HEK293 (cell line): Measurements from ENCODE around the gene CSMD2.

Source experiments
- BCL11B ChIP-seq: fragments of 450-650 bp; formaldehyde crosslinking; IDR thresholded peaks from 2 replicates; pipeline ENCODE4 v1.5.1; 2016; ENCODE audit warnings: low read depth, missing biosample characterization, missing genetic modification characterization
- BCL6B ChIP-seq: fragments of 450-650 bp; formaldehyde crosslinking; IDR thresholded peaks from 2 replicates; pipeline ENCODE4 v1.5.1; 2017; ENCODE audit warnings: missing biosample characterization, missing genetic modification characterization
- HOXC10 ChIP-seq: sonication (generic); formaldehyde crosslinking; IDR thresholded peaks from 2 replicates; pipeline ENCODE4 v1.8.1; 2023; ENCODE audit warnings: mild to moderate bottlenecking, missing genetic modification reagents
- KLF10 ChIP-seq: fragments of 450-650 bp; IDR thresholded peaks from 2 replicates; pipeline ENCODE4 v1.5.1; 2018; ENCODE audit warnings: missing biosample characterization, mild to moderate bottlenecking, missing genetic modification characterization
- KLF17 ChIP-seq: fragments of 450-650 bp; formaldehyde crosslinking; IDR thresholded peaks from 2 replicates; pipeline ENCODE4 v1.5.1; 2016; ENCODE audit warnings: missing biosample characterization, missing genetic modification characterization
- KLF9 ChIP-seq: fragments of 450-650 bp; formaldehyde crosslinking; IDR thresholded peaks from 2 replicates; pipeline ENCODE4 v1.5.1; 2016; ENCODE audit warnings: missing biosample characterization, missing genetic modification characterization, low read depth
- SP3 ChIP-seq: fragments of 450-650 bp; formaldehyde crosslinking; IDR thresholded peaks from 2 replicates; pipeline ENCODE4 v1.5.1; 2016; ENCODE audit warnings: missing biosample characterization, missing genetic modification characterization
- TSHZ1 ChIP-seq: fragments of 450-650 bp; formaldehyde crosslinking; IDR thresholded peaks from 2 replicates; pipeline ENCODE4 v1.5.1; 2016; ENCODE audit warnings: missing biosample characterization, missing genetic modification characterization, borderline replicate concordance
- ZEB2 ChIP-seq: fragments of 450-650 bp; formaldehyde crosslinking; IDR thresholded peaks from 2 replicates; pipeline ENCODE4 v1.5.1; 2016; ENCODE audit warnings: missing biosample characterization, missing genetic modification characterization
- ZFP37 ChIP-seq: fragments of 450-650 bp; formaldehyde crosslinking; IDR thresholded peaks from 2 replicates; pipeline ENCODE4 v1.5.1; 2016; ENCODE audit warnings: missing biosample characterization, missing genetic modification characterization
- ZNF10 ChIP-seq: fragments of 450-650 bp; formaldehyde crosslinking; IDR thresholded peaks from 2 replicates; pipeline ENCODE4 v1.5.1; 2017; ENCODE audit warnings: missing biosample characterization, missing genetic modification characterization
- ZNF133 ChIP-seq: fragments of 450-650 bp; formaldehyde crosslinking; IDR thresholded peaks from 2 replicates; pipeline ENCODE4 v1.5.1; 2016; ENCODE audit warnings: missing biosample characterization, missing genetic modification characterization
- ZNF140 ChIP-seq: fragments of 450-650 bp; formaldehyde crosslinking; IDR thresholded peaks from 2 replicates; pipeline ENCODE4 v1.5.1; 2016; ENCODE audit warnings: missing biosample characterization, missing genetic modification characterization
- ZNF146 ChIP-seq: fragments of 450-650 bp; formaldehyde crosslinking; IDR thresholded peaks from 2 replicates; pipeline ENCODE4 v1.5.1; 2016; ENCODE audit warnings: missing biosample characterization, missing genetic modification characterization
- ZNF157 ChIP-seq: fragments of 450-650 bp; formaldehyde crosslinking; IDR thresholded peaks from 2 replicates; pipeline ENCODE4 v1.5.1; 2016; ENCODE audit warnings: missing biosample characterization, missing genetic modification characterization
- ZNF169 ChIP-seq: fragments of 450-650 bp; formaldehyde crosslinking; IDR thresholded peaks from 2 replicates; pipeline ENCODE4 v1.5.1; 2016; ENCODE audit warnings: missing biosample characterization, missing genetic modification characterization
- ZNF175 ChIP-seq: fragments of 450-650 bp; formaldehyde crosslinking; IDR thresholded peaks from 2 replicates; pipeline ENCODE4 v1.5.1; 2016; ENCODE audit warnings: missing biosample characterization, missing genetic modification characterization
- ZNF184 ChIP-seq: fragments of 450-650 bp; IDR thresholded peaks from 2 replicates; pipeline ENCODE4 v1.5.1; 2018; ENCODE audit warnings: missing biosample characterization, mild to moderate bottlenecking, missing genetic modification characterization
- ZNF239 ChIP-seq: fragments of 450-650 bp; formaldehyde crosslinking; IDR thresholded peaks from 2 replicates; pipeline ENCODE4 v1.5.1; 2016; ENCODE audit warnings: missing biosample characterization, missing genetic modification characterization
- ZNF341 ChIP-seq: fragments of 450-650 bp; formaldehyde crosslinking; IDR thresholded peaks from 2 replicates; pipeline ENCODE4; 2016; ENCODE audit warnings: low read depth, missing biosample characterization, missing genetic modification characterization
- ZNF354C ChIP-seq: fragments of 450-650 bp; formaldehyde crosslinking; IDR thresholded peaks from 2 replicates; pipeline ENCODE4 v1.5.1; 2016; ENCODE audit warnings: missing biosample characterization, missing genetic modification characterization, low read depth, borderline replicate concordance
- ZNF423 ChIP-seq: fragments of 450-650 bp; formaldehyde crosslinking; IDR thresholded peaks from 2 replicates; pipeline ENCODE4 v1.5.1; 2016; ENCODE audit warnings: missing biosample characterization, missing genetic modification characterization
- ZNF530 ChIP-seq: fragments of 450-650 bp; formaldehyde crosslinking; IDR thresholded peaks from 2 replicates; pipeline ENCODE4 v1.5.1; 2016; ENCODE audit warnings: low read depth, missing biosample characterization, missing genetic modification characterization
- ZNF571 ChIP-seq: fragments of 450-650 bp; formaldehyde crosslinking; IDR thresholded peaks from 2 replicates; pipeline ENCODE4 v1.5.0; 2017; ENCODE audit warnings: missing biosample characterization, missing genetic modification characterization
- ZNF626 ChIP-seq: fragments of 450-650 bp; sonication (Bioruptor Pico); formaldehyde crosslinking; IDR thresholded peaks from 2 replicates; pipeline ENCODE4 v1.5.1; 2018; ENCODE audit warnings: missing biosample characterization, missing genetic modification characterization, inconsistent platforms
- ZNF639 ChIP-seq: fragments of 450-650 bp; formaldehyde crosslinking; IDR thresholded peaks from 2 replicates; pipeline ENCODE4 v1.5.1; 2016; ENCODE audit warnings: missing biosample characterization, missing genetic modification characterization
- ZNF660 ChIP-seq: fragments of 450-650 bp; IDR thresholded peaks from 2 replicates; pipeline ENCODE4 v1.5.1; 2018; ENCODE audit warnings: missing biosample characterization, mild to moderate bottlenecking, missing genetic modification characterization
- ZNF701 ChIP-seq: fragments of 450-650 bp; formaldehyde crosslinking; IDR thresholded peaks from 2 replicates; pipeline ENCODE4 v1.5.1; 2016; ENCODE audit warnings: missing biosample characterization, missing genetic modification characterization
- ZNF785 ChIP-seq: fragments of 450-650 bp; formaldehyde crosslinking; IDR thresholded peaks from 2 replicates; pipeline ENCODE4 v1.5.1; 2016; ENCODE audit warnings: missing biosample characterization, missing genetic modification characterization
- TF ChIP-seq, protein P1 (sequence below): fragments of 450-650 bp; formaldehyde crosslinking; IDR thresholded peaks from 2 replicates; pipeline ENCODE4 v1.5.1; 2016; ENCODE audit warnings: missing biosample characterization, missing genetic modification characterization
- TF ChIP-seq, protein P2 (sequence below): fragments of 450-650 bp; IDR thresholded peaks from 2 replicates; pipeline ENCODE4 v1.5.1; 2018; ENCODE audit warnings: missing biosample characterization, mild to moderate bottlenecking, missing genetic modification characterization

CSMD2 gene

DNA sequence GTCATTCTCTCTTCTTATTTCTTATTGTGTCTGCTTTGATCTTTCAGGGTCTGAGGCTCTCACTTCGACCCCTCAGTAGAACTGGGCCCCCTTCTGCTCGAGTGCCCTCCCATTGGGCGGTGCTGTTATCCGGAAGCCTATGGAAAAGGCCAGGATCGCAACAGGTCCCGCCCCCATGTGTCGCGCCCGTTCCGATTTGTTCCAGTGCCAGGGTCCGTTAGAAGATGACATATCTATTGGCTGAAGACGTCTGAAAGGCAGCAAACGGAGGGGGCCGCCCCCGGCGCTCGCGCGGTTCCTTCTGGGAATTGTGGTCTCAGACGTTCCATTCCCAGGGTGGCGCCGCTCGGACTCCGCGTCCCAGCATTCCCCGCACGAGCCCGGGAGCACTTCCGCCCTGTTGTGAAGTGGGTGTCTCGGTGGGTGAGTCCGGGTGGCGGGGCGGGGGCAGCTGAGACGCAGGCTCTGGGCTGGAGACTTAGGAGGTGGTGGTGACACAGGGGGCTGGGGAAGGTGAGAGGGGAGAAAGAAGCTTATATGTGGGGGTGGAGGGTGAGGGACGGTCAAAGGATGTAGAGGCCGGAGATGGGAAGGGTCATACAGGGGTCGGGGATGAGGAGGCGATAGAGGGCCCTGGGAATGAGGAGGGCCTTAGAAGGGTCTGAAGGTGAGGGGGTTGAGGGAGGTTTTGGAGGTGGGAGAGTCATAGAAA, 692.6 kb downstream of the CSMD2 start, which contains the start of gene ZSCAN20 (continued):
- TF ChIP-seq ZEB2 (tag by site-specific recombination) (no peak), ZNF239 (tag by site-specific recombination) (0 out of 2 replicates have a peak, but pooled peaks have one; percentile 52), ZNF571 (tag by site-specific recombination) (no peak), ZNF626 (tag by site-specific recombination) (no peak), TSHZ1 (no peak), ZNF184 (no peak), ZNF175 (tag by site-specific recombination) (no peak), ZNF10 (tag by site-specific recombination) (no peak; the same call in 1 of the 2 replicates), SP3 (tag by site-specific recombination) (peak; percentile 97), KLF10 (tag by site-specific recombination) (no peak), ZNF701 (tag by site-specific recombination) (no peak), BCL11B (0 out of 2 replicates have a peak, but pooled peaks have one; percentile 45), ZNF423 (no peak; the same call in 1 of the 2 replicates), ZNF530 (tag by site-specific recombination) (no peak), ZNF146 (tag by site-specific recombination) (peak; percentile 9; the same call in 1 of the 2 replicates), ZNF169 (tag by site-specific recombination) (no peak), ZNF354C (tag by site-specific recombination) (no peak), ZNF133 (tag by site-specific recombination) (no peak), ZNF639 (tag by site-specific recombination) (peak; percentile 47; the same call in 1 of the 2 replicates), KLF17 (peak; percentile 64), BCL6B (tag by site-specific recombination) (no peak), ZNF341 (no peak), ZFP37 (tag by site-specific recombination) (peak; percentile 71; the same call in 1 of the 2 replicates), ZNF140 (tag by site-specific recombination) (no peak), ZNF660 (tag by site-specific recombination) (no peak), ZNF785 (tag by site-specific recombination) (peak; percentile 72; the same call in 1 of the 2 replicates), ZNF157 (tag by site-specific recombination) (no peak), KLF9 (peak; percentile 59; the same call in 1 of the 2 replicates), HOXC10 (CRISPR knock-in tag) (no peak)
- TF ChIP-seq, protein P1, sequence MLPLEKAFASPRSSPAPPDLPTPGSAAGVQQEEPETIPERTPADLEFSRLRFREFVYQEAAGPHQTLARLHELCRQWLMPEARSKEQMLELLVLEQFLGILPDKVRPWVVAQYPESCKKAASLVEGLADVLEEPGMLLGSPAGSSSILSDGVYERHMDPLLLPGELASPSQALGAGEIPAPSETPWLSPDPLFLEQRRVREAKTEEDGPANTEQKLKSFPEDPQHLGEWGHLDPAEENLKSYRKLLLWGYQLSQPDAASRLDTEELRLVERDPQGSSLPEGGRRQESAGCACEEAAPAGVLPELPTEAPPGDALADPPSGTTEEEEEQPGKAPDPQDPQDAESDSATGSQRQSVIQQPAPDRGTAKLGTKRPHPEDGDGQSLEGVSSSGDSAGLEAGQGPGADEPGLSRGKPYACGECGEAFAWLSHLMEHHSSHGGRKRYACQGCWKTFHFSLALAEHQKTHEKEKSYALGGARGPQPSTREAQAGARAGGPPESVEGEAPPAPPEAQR (tag by site-specific recombination), result no peak
- TF ChIP-seq, protein P2, sequence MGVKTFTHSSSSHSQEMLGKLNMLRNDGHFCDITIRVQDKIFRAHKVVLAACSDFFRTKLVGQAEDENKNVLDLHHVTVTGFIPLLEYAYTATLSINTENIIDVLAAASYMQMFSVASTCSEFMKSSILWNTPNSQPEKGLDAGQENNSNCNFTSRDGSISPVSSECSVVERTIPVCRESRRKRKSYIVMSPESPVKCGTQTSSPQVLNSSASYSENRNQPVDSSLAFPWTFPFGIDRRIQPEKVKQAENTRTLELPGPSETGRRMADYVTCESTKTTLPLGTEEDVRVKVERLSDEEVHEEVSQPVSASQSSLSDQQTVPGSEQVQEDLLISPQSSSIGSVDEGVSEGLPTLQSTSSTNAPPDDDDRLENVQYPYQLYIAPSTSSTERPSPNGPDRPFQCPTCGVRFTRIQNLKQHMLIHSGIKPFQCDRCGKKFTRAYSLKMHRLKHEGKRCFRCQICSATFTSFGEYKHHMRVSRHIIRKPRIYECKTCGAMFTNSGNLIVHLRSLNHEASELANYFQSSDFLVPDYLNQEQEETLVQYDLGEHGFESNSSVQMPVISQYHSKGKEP (tag by site-specific recombination), result no peak
